ENCODE data around the gene UNC5A.

Gene UNC5A

GRCh38 chr5:176844706-176845391 lies 34.5 kb downstream of the UNC5A start (continued):
- peak; percentile 49 for TF ChIP-seq ZBTB11 (tag by site-specific recombination; conservative IDR thresholded peaks at IDR 0.05; ENCODE audit: low read depth)

GRCh38 chr5:176845392-176845713 lies 35.0 kb downstream of the UNC5A start:
- peaks cover 7% of the 10 kb centered on the region for H3K4me1 ChIP-seq (ENCODE audit: control insufficient read depth, insufficient read depth, low read length)
- ChIA-PET POLR2A (interaction anchor here (0.9 kb wide), 1 partner anchor 19 kb away, joined by 3 read pairs; no protein-coding TSS in a partner anchor), CTCF (interaction anchor here (0.9 to 3.1 kb wide), 2 partner anchors 12 to 185 kb away, joined by 3 to 16 read pairs; no protein-coding TSS in a partner anchor)
- H3K36me3 ChIP-seq (ENCODE audit: control insufficient read depth in 2 of 2, insufficient read depth in 1 of 2, low read length in 2 of 2) = no peaks in the 10 kb centered on the region
- peak; percentile 2; the same call in 1 of the 2 replicates for TF ChIP-seq EGR2 (tag by site-specific recombination; IDR thresholded peaks at IDR 0.05; ENCODE audit: low read depth)
- TF ChIP-seq ZBTB7A (tag by site-specific recombination; IDR thresholded peaks at IDR 0.05; ENCODE audit: low read depth) = no peak
- no peak for TF ChIP-seq ZNF324 (tag by site-specific recombination; IDR thresholded peaks at IDR 0.05)
- no peak for TF ChIP-seq ZXDB (tag by site-specific recombination; IDR thresholded peaks at IDR 0.05)
- TF ChIP-seq SETDB1 (IDR thresholded peaks at IDR 0.05; ENCODE audit: insufficient read length, low read length) = no peak
- 0 out of 2 replicates have a peak, but pooled peaks have one; percentile 8 for TF ChIP-seq ZNF366 (tag by site-specific recombination; conservative IDR thresholded peaks at IDR 0.05)
- no peak for TF ChIP-seq ZBTB20 (tag by site-specific recombination; IDR thresholded peaks at IDR 0.05)
- TF ChIP-seq REST (tag by site-specific recombination; IDR thresholded peaks at IDR 0.05) = no peak
- TF ChIP-seq PBX3 (CRISPR knock-in tag; IDR thresholded peaks at IDR 0.05) = no peak
- TF ChIP-seq PATZ1 (tag by site-specific recombination; IDR thresholded peaks at IDR 0.05) = no peak
- peak; percentile 16; the same call in 1 of the 2 replicates for TF ChIP-seq ZNF335 (tag by site-specific recombination; conservative IDR thresholded peaks at IDR 0.05)
- 0 out of 2 replicates have a peak, but pooled peaks have one; percentile 43 for TF ChIP-seq CTCF (tag by site-specific recombination; IDR thresholded peaks at IDR 0.05)
- TF ChIP-seq ZBTB17 (tag by site-specific recombination; IDR thresholded peaks at IDR 0.05) = 0 out of 2 replicates have a peak, but pooled peaks have one; percentile 16
- peak; percentile 63; the same call in 1 of the 2 replicates for TF ChIP-seq SP7 (tag by site-specific recombination; IDR thresholded peaks at IDR 0.05)
- no peak for TF ChIP-seq SCRT2 (tag by site-specific recombination; IDR thresholded peaks at IDR 0.05)
- peak; percentile 6; the same call in 1 of the 2 replicates for TF ChIP-seq ZNF600 (tag by site-specific recombination; IDR thresholded peaks at IDR 0.05)
- TF ChIP-seq ZNF132 (tag by site-specific recombination; IDR thresholded peaks at IDR 0.05; ENCODE audit: borderline replicate concordance) = no peak
- H3K4me3 ChIP-seq (ENCODE audit: low read depth, low read length) = no peak overlapping the region; the same call in 1 of the 2 replicates
- H3K9me3 ChIP-seq (ENCODE audit: control insufficient read depth, insufficient read depth, low read depth, low read length) = no peaks in the 10 kb centered on the region
- H3K27ac ChIP-seq (ENCODE audit: extremely low read depth, low read depth, low read length) = no peak overlapping the region; the same call in 1 of the 2 replicates
